ENCODE results near the gene IARS2.

IARS2 gene

GRCh38 chr1:220188538-220188937, 94.6 kb downstream of the IARS2 start:
- TF ChIP-seq, protein P1, sequence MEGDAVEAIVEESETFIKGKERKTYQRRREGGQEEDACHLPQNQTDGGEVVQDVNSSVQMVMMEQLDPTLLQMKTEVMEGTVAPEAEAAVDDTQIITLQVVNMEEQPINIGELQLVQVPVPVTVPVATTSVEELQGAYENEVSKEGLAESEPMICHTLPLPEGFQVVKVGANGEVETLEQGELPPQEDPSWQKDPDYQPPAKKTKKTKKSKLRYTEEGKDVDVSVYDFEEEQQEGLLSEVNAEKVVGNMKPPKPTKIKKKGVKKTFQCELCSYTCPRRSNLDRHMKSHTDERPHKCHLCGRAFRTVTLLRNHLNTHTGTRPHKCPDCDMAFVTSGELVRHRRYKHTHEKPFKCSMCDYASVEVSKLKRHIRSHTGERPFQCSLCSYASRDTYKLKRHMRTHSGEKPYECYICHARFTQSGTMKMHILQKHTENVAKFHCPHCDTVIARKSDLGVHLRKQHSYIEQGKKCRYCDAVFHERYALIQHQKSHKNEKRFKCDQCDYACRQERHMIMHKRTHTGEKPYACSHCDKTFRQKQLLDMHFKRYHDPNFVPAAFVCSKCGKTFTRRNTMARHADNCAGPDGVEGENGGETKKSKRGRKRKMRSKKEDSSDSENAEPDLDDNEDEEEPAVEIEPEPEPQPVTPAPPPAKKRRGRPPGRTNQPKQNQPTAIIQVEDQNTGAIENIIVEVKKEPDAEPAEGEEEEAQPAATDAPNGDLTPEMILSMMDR (IDR thresholded peaks at IDR 0.05) = no peak

DNA sequence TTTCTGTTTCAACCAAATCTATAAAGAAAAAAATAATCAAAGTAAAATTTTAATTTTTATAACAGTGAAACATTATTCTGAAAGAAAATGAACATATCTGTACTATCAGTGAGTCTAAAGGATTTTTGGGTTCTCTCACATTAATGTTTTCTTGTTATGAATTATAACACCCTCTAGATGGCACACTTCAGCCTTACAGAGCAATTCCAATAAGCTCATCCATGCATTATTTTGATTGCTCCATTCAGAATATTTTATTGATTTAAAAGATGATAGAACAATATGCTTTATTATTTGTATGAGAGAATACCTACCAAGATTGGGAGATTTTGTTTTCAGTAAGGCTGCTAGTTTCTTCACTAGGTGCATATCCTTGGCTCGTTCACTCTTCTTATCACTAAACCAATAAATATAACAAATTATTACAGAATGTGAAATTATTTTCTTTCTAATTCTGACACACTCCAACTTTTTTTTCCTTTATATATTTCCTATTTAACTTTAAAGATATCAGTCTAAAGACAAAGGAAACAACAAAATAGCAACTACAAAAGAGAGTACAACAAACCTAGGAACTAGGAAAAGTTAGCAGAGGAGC, 95.9 kb downstream of the IARS2 start:
- TF ChIP-seq, protein P1 (IDR thresholded peaks at IDR 0.05) = peak; percentile 82

GRCh38 chr1:220195701-220196100, 101.8 kb downstream of the IARS2 start:
- TF ChIP-seq, protein P1 (IDR thresholded peaks at IDR 0.05) = no peak

Measured in LNCAP (cell line).